A673 (cell line): ENCODE results near the gene TMPRSS13.

Experiments used
- CTCF ChIP-seq: fragments of 300-800, 200-600 bp; sonication (generic); conservative IDR thresholded peaks from 2 replicates; pipeline ENCODE4 v1.5.1; 2017; ENCODE audit warnings: low read depth, mild to moderate bottlenecking, antibody characterized with exemption, low read length, moderate library complexity, mixed read lengths
- EZH2 ChIP-seq: fragments of 200-600 bp; sonication (generic); IDR thresholded peaks from 2 replicates; pipeline ENCODE4 v1.6.1; 2017; ENCODE audit warnings: borderline replicate concordance, low read depth, mild to moderate bottlenecking, mixed read lengths, antibody characterized with exemption, low read length; ENCODE audit not compliant: poor library complexity, severe bottlenecking

GRCh38 chr11:117932426-117932825 lies 3.2 kb upstream of the TMPRSS13 start:
- TF ChIP-seq CTCF (no peak), EZH2 (no peak)
